ENCODE data around the gene ASIC5. TPM values are rescaled to one million over a fixed set of nuclear protein-coding genes. Genes with fewer than 3 reads are reported as not detected.

ASIC5 gene
- polyA plus RNA-seq, 1 of the 3 experiments (the other 2 are of a cell fraction), result not detected

DNA sequence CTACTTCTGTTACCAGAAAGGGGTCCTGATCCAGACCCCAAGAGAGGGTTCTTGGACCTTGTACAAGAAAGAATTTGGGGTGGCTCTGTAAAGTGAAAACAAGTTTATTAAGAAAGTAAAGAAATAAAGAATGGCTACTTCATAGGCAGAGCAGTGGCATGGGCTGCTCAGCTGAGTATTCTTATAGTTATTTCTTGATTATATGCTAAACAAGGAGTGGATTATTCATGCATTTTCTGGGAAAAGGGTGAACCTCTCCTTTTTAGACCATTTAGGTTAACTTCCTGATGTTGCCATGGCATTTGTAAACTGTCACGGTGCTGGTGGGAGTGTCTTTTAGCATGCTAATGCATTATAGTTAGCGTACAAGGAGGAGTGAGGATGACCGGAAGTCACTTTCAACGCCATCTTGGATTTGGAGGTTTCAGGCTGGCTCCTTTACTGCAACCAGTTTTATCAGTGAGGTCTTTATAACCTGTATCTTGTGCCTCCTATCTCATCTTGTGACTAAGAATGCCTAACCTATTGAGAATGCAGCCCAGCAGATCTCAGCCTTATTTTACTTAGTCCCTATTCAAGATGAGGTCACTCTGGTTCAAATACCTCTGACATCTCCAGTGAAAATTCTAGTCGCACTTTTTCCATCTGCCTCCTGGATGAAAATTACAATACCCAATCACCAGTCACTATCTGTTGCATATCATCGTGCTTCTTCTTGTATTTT, 21.9 kb upstream of the ASIC5 start:
- CTCF ChIA-PET, result no interaction called here

DNA sequence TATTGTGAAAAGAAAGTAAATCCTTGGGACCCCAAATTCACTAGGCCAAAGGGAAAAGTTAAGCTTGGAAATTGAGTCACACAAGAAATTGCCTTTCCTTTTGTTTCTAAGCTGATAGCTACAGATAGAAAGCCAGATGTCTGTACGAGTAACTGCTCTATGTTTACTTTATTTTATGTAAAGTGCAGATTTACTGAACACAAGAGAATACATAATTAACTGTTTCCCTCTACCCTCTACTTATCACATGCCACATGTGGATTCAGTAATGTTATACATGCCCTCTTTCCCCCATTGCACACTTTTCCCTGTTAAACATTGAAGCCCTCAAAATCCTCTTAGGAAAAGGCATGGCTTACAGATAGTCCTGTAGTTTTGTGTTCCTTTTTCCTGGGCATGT, 21.0 kb upstream of the ASIC5 start:
- Histone ChIP-seq H3K9me3 (no peaks in the 10 kb centered on the region), H3K27ac (ENCODE audit: low read depth in 2 of 2, low read length in 1 of 2) (no peak overlapping the region), H2AFZ (ENCODE audit: low read depth) (no peak overlapping the region), H3K4me3 (ENCODE audit: low read depth in 2 of 2, low read length in 1 of 2) (no peak overlapping the region), H3K27me3 (ENCODE audit: insufficient read depth) (no peaks in the 10 kb centered on the region), H3K9ac (no peak overlapping the region), H3K4me1 (ENCODE audit: control insufficient read depth in 1 of 2, insufficient read depth in 2 of 2, low read depth in 1 of 2, low read length in 1 of 2) (no peaks in the 10 kb centered on the region), H3K36me3 (replicated peaks in 1 of 2; ENCODE audit: control insufficient read depth in 1 of 2, insufficient read depth in 2 of 2, low read length in 1 of 2) (no peaks in the 10 kb centered on the region), H3K4me2 (no peak overlapping the region), H3K79me2 (ENCODE audit: insufficient read depth) (no peaks in the 10 kb centered on the region), H3K9me2 (no peaks in the 10 kb centered on the region), H3F3A (replicated peaks; ENCODE audit: insufficient read depth) (no peaks in the 10 kb centered on the region), H4K20me1 (ENCODE audit: insufficient read depth) (no peaks in the 10 kb centered on the region)
- DNase-seq, result no peak
- ChIA-PET CTCF (no interaction called here), POLR2A (no interaction called here)
- TF ChIP-seq CHD2 (IDR thresholded peaks at IDR 0.05; ENCODE audit: low read length, partially characterized antibody) (no peak), GABPA (IDR thresholded peaks at IDR 0.05; ENCODE audit: low read depth) (no peak), EP300 (IDR thresholded peaks at IDR 0.05; ENCODE audit: borderline replicate concordance in 1 of 2, low read depth in 1 of 2, low read length in 1 of 2) (no peak), RFX5 (IDR thresholded peaks at IDR 0.05; ENCODE audit: low read length) (no peak), TCF12 (IDR thresholded peaks at IDR 0.05) (no peak), FOXJ3 (CRISPR knock-in tag; IDR thresholded peaks at IDR 0.05) (no peak), TAF1 (IDR thresholded peaks at IDR 0.05; ENCODE audit: borderline replicate concordance, low read depth, low read length) (no peak)
- TF ChIP-seq, protein P1, sequence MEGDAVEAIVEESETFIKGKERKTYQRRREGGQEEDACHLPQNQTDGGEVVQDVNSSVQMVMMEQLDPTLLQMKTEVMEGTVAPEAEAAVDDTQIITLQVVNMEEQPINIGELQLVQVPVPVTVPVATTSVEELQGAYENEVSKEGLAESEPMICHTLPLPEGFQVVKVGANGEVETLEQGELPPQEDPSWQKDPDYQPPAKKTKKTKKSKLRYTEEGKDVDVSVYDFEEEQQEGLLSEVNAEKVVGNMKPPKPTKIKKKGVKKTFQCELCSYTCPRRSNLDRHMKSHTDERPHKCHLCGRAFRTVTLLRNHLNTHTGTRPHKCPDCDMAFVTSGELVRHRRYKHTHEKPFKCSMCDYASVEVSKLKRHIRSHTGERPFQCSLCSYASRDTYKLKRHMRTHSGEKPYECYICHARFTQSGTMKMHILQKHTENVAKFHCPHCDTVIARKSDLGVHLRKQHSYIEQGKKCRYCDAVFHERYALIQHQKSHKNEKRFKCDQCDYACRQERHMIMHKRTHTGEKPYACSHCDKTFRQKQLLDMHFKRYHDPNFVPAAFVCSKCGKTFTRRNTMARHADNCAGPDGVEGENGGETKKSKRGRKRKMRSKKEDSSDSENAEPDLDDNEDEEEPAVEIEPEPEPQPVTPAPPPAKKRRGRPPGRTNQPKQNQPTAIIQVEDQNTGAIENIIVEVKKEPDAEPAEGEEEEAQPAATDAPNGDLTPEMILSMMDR (IDR thresholded peaks at IDR 0.05), result no peak
- 8% methylated on average over 1 of the region's 1 CpG for WGBS (ENCODE audit: low lambda C conversion rate)

More for the DNA sequence above, 21.9 kb upstream of the ASIC5 start:
- Histone ChIP-seq H3K9me2 (no peaks in the 10 kb centered on the region), H2AFZ (ENCODE audit: low read depth) (no peak overlapping the region), H3F3A (replicated peaks; ENCODE audit: insufficient read depth) (no peaks in the 10 kb centered on the region), H4K20me1 (ENCODE audit: insufficient read depth) (no peaks in the 10 kb centered on the region), H3K27me3 (ENCODE audit: insufficient read depth) (no peaks in the 10 kb centered on the region), H3K9ac (no peak overlapping the region), H3K79me2 (ENCODE audit: insufficient read depth) (no peaks in the 10 kb centered on the region), H3K9me3 (no peaks in the 10 kb centered on the region), H3K27ac (ENCODE audit: low read depth in 2 of 2, low read length in 1 of 2) (no peak overlapping the region), H3K4me3 (ENCODE audit: low read depth in 2 of 2, low read length in 1 of 2) (no peak overlapping the region), H3K36me3 (replicated peaks in 1 of 2; ENCODE audit: control insufficient read depth in 1 of 2, insufficient read depth in 2 of 2, low read length in 1 of 2) (no peaks in the 10 kb centered on the region), H3K4me1 (ENCODE audit: control insufficient read depth in 1 of 2, insufficient read depth in 2 of 2, low read depth in 1 of 2, low read length in 1 of 2) (no peaks in the 10 kb centered on the region), H3K4me2 (no peak overlapping the region)
- TF ChIP-seq SIN3A (IDR thresholded peaks at IDR 0.05; ENCODE audit: borderline replicate concordance, low read depth, low read length), result no peak
- no peak for TF ChIP-seq POLR2AphosphoS5 (IDR thresholded peaks at IDR 0.05; ENCODE audit: low read depth, low read length)
- POLR2A ChIA-PET, result no interaction called here
- 45% methylated on average over 5 of the region's 6 CpGs for WGBS (ENCODE audit: low lambda C conversion rate)
- DNase-seq, result no peak

DNA sequence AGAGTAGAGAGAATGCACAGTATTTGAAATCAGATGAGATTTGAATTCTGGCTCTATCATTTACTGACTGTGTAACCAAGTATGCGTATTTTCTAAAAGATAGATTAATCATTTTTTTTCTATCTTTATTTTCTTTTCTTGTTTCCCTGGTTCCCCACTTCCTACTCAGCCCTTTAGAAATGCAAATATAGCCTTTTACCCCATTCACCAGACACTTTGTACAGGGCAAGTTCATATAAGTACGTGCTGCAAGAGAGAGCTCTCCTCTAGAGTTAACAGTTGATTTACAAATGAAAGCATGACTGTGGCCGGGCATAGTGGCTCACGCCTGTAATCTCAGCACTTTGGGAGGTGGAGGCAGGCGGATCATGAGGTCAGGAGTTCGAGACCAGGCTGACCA, 19.6 kb upstream of the ASIC5 start:
- TF ChIP-seq CHD2 (IDR thresholded peaks at IDR 0.05; ENCODE audit: low read length, partially characterized antibody) (no peak), GABPA (IDR thresholded peaks at IDR 0.05; ENCODE audit: low read depth) (no peak), FOXM1 (IDR thresholded peaks at IDR 0.05; ENCODE audit: low read depth) (no peak), FOSL2 (IDR thresholded peaks at IDR 0.05; ENCODE audit: borderline replicate concordance, low read depth) (no peak), FOXJ3 (CRISPR knock-in tag; IDR thresholded peaks at IDR 0.05) (no peak), NFIC (IDR thresholded peaks at IDR 0.05; ENCODE audit: borderline replicate concordance) (no peak), TEAD4 (IDR thresholded peaks at IDR 0.05; ENCODE audit: borderline replicate concordance, insufficient read depth) (no peak)
- TF ChIP-seq, protein P1 (IDR thresholded peaks at IDR 0.05), result no peak
- Histone ChIP-seq H2AFZ (ENCODE audit: low read depth) (no peak overlapping the region), H3K36me3 (replicated peaks in 1 of 2; ENCODE audit: control insufficient read depth in 1 of 2, insufficient read depth in 2 of 2, low read length in 1 of 2) (no peaks in the 10 kb centered on the region), H4K20me1 (ENCODE audit: insufficient read depth) (no peaks in the 10 kb centered on the region), H3K9me2 (no peaks in the 10 kb centered on the region), H3F3A (replicated peaks; ENCODE audit: insufficient read depth) (no peaks in the 10 kb centered on the region), H3K9me3 (no peaks in the 10 kb centered on the region), H3K27ac (ENCODE audit: low read depth in 2 of 2, low read length in 1 of 2) (no peak overlapping the region), H3K79me2 (ENCODE audit: insufficient read depth) (no peaks in the 10 kb centered on the region), H3K4me2 (no peak overlapping the region), H3K4me3 (ENCODE audit: low read depth in 2 of 2, low read length in 1 of 2) (no peak overlapping the region), H3K9ac (no peak overlapping the region), H3K27me3 (ENCODE audit: insufficient read depth) (no peaks in the 10 kb centered on the region), H3K4me1 (ENCODE audit: control insufficient read depth in 1 of 2, insufficient read depth in 2 of 2, low read depth in 1 of 2, low read length in 1 of 2) (no peaks in the 10 kb centered on the region)
- ChIA-PET CTCF (no interaction called here), POLR2A (no interaction called here)
- WGBS (ENCODE audit: low lambda C conversion rate), result 39% methylated on average over 6 of the region's 6 CpGs
- no peak for DNase-seq
